Endothelial cell of umbilical vein (primary cell): Measurements from ENCODE around the gene DYNLT3. TPM values are rescaled to one million over a fixed set of nuclear protein-coding genes. Genes with fewer than 3 reads are reported as not detected.

Source experiments
- BruUV-seq: library from RNA; stranded (reverse); fragments of 400-500 nt; replicated peaks from 2 replicates; lab custom pipeline; 2021; lab: Mats Ljungman, UMichigan
- CTCF ChIA-PET: fragments of 300-600, 350-600 bp; sonication (Branson Sonifier 250); formaldehyde crosslinking; loops from one replicate; lab custom pipeline; 2021; ENCODE audit warnings: antibody characterized with exemption, inconsistent platforms; lab: Charles Lee
- POLR2A ChIA-PET: fragments of 300-600, 350-600 bp; sonication (Branson Sonifier 250); formaldehyde crosslinking; loops from one replicate; lab custom pipeline; 2021; ENCODE audit warnings: antibody characterized with exemption, inconsistent platforms; lab: Charles Lee
- DNase-seq: peaks from one replicate; pipeline ENCODE4 v3.0.0-alpha.2; 2011; ENCODE audit warnings: low read depth, low spot score
- FAIRE-seq: peaks from 2 replicates; lab custom pipeline; 2011; peaks lifted over from hg19 to GRCh38; lab: Jason Lieb, UNC
- H2AFZ ChIP-seq: 2 replicates; pipeline ENCODE4 v1.6.0; 2012; ENCODE audit warnings: low read depth, low read length, control low read depth, inconsistent platforms
- H3K27ac ChIP-seq: 2 replicates; pipeline ENCODE4 v1.5.1; 2011; ENCODE audit warnings: low read depth, mild to moderate bottlenecking, control low read depth, low read length, moderate library complexity; ENCODE audit not compliant: insufficient read depth
- H3K27me3 ChIP-seq, 2 experiments: 2 replicates each; pipeline versions ENCODE4 v1.6.0 to v1.6.1; 2011; ENCODE audit warnings: low read length in 2 of 2, mixed read lengths in 1 of 2; ENCODE audit not compliant: control insufficient read depth in 2 of 2, insufficient read depth in 2 of 2
- H3K36me3 ChIP-seq, 2 experiments: 2 replicates in 1 of 2; 3 replicates in 1 of 2; pipeline ENCODE4 v1.5.1; 2011; ENCODE audit warnings: low read length in 2 of 2, mild to moderate bottlenecking in 1 of 2, moderate library complexity in 1 of 2; ENCODE audit not compliant: control insufficient read depth in 2 of 2, insufficient read depth in 2 of 2; ENCODE audit errors: extremely low read depth in 1 of 2
- H3K4me1 ChIP-seq: 3 replicates; pipeline ENCODE4 v1.5.1; 2011; ENCODE audit warnings: mild to moderate bottlenecking, low read length; ENCODE audit not compliant: control insufficient read depth, insufficient read depth; ENCODE audit errors: extremely low read depth
- H3K4me2 ChIP-seq: 2 replicates; pipeline ENCODE4 v1.6.1; 2011; ENCODE audit warnings: low read length, control low read depth, mixed read lengths; ENCODE audit not compliant: insufficient read depth
- H3K4me3 ChIP-seq, 3 experiments: fragments of 200-600 bp in 1 of 3; sonication (generic), shearing (Covaris generic) in 1 of 3; replicated peaks in 1 of 3; 2 replicates each; pipeline ENCODE4 v1.5.1; 2011 to 2016; ENCODE audit warnings: control low read depth in 3 of 3, low read length in 3 of 3, mild to moderate bottlenecking in 2 of 3, inconsistent platforms in 1 of 3, low read depth in 1 of 3, moderate library complexity in 1 of 3; ENCODE audit not compliant: insufficient read depth in 1 of 3
- H3K79me2 ChIP-seq: 2 replicates; pipeline ENCODE4 v1.6.0; 2012; ENCODE audit warnings: low read length, inconsistent platforms; ENCODE audit not compliant: control insufficient read depth, insufficient read depth
- H3K9ac ChIP-seq: replicated peaks from 2 replicates; pipeline ENCODE3; 2011; ENCODE audit warnings: low read length, control low read depth; ENCODE audit not compliant: insufficient read depth; ENCODE audit errors: extremely low read depth
- H3K9me1 ChIP-seq: replicated peaks from 3 replicates; pipeline ENCODE4 v1.6.0; 2011; ENCODE audit warnings: mild to moderate bottlenecking, low read length; ENCODE audit not compliant: control insufficient read depth, insufficient read depth; ENCODE audit errors: extremely low read depth
- H3K9me3 ChIP-seq: replicated peaks from 2 replicates; pipeline ENCODE4 v1.5.1; 2012; ENCODE audit warnings: low read length, inconsistent platforms; ENCODE audit not compliant: control insufficient read depth, insufficient read depth
- H4K20me1 ChIP-seq: replicated peaks from 2 replicates; pipeline ENCODE3; 2011; ENCODE audit warnings: mild to moderate bottlenecking, low read length; ENCODE audit not compliant: control insufficient read depth, insufficient read depth; ENCODE audit errors: extremely low read depth
- CTCF ChIP-seq, 2 donors: IDR thresholded peaks; 1 replicate in 1 of 2; 2 replicates in 1 of 2; pipeline ENCODE4 v1.5.1; 2011; ENCODE audit warnings: low read length in 2 of 2, mild to moderate bottlenecking in 2 of 2, moderate library complexity in 2 of 2, control low read depth in 1 of 2, inconsistent platforms in 1 of 2, low read depth in 1 of 2; ENCODE audit not compliant: insufficient read depth in 1 of 2; ENCODE audit errors: extremely low read depth in 1 of 2
- EZH2 ChIP-seq: IDR thresholded peaks from 2 replicates; pipeline ENCODE4 v1.6.1; 2012; ENCODE audit warnings: borderline replicate concordance, low read depth, mild to moderate bottlenecking, moderate library complexity, low read length, inconsistent platforms; ENCODE audit not compliant: severe bottlenecking
- FOS ChIP-seq: IDR thresholded peaks from 2 replicates; pipeline ENCODE4 v1.6.1; 2011; ENCODE audit warnings: mild to moderate bottlenecking, low read length, moderate library complexity, borderline replicate concordance; ENCODE audit not compliant: insufficient read depth
- GATA2 ChIP-seq: IDR thresholded peaks from 2 replicates; pipeline ENCODE4 v1.7.0; 2011; ENCODE audit warnings: low read depth, mild to moderate bottlenecking, moderate library complexity, mixed read lengths, low read length; ENCODE audit not compliant: insufficient read length, insufficient read depth
- JUN ChIP-seq: IDR thresholded peaks from 2 replicates; pipeline ENCODE4 v1.6.1; 2011; ENCODE audit warnings: borderline replicate concordance, low read depth; ENCODE audit not compliant: insufficient read length, insufficient read depth
- MAX ChIP-seq: IDR thresholded peaks from 2 replicates; pipeline ENCODE4 v1.6.1; 2011; ENCODE audit not compliant: insufficient read depth, insufficient read length
- MYC ChIP-seq: IDR thresholded peaks from one replicate; pipeline ENCODE4 v1.6.1; 2011; ENCODE audit warnings: mild to moderate bottlenecking, low read depth, low read length
- POLR2A ChIP-seq: IDR thresholded peaks from 2 replicates; pipeline ENCODE4 v1.6.1; 2012; ENCODE audit warnings: low read depth, mild to moderate bottlenecking, control low read depth, low read length
- POLR2AphosphoS5 ChIP-seq: IDR thresholded peaks from 2 replicates; pipeline ENCODE4 v1.6.1; 2012; ENCODE audit warnings: low read depth, mild to moderate bottlenecking, control low read depth, low read length, moderate library complexity; ENCODE audit not compliant: insufficient read depth
- dilution Hi-C: fragments of 300-500 bp; cut with MboI; formaldehyde crosslinking; loops from one replicate; pipeline ENCODE4 v1.15.0; 2019; ENCODE audit warnings: low sequenced_read_pairs; ENCODE audit not compliant: extremely low pct_ligation_motif_present
- intact Hi-C: fragments of 100-400 bp; cut with micrococcal nuclease; formaldehyde crosslinking; loops from one replicate; pipeline ENCODE4 v1.10.0; 2022
- polyA plus RNA-seq, 4 experiments: library from polyadenylated mRNA; depleted of rRNA in 3 of 4; stranded (reverse) in 3 of 4; unstranded in 1 of 4; fragments of >200 nt; gene quantifications; 2 replicates each; pipeline versions ENCODE4 v1.2.1 to v1.2.3, GENCODE V29; 2011 to 2012; ENCODE audit warnings: missing spikeins in 1 of 4
- total RNA-seq: library from RNA; stranded (reverse); gene quantifications from 2 replicates; pipeline ENCODE4 v1.2.3, GENCODE V29; 2021

Gene DYNLT3
- total and polyA plus RNA-seq, 2 donors (not counting 3 experiments of a cell fraction or from before 2014, with no cell fraction given): 9.3 to 22.8 TPM

GRCh38 chrX:37840931-37841330 lies 6.4 kb downstream of the DYNLT3 start:
- H3K4me3 ChIP-seq: no peak overlapping the region
- no peak overlapping the region for H3K27ac ChIP-seq
- no peak overlapping the region for H3K9ac ChIP-seq
- no peak overlapping the region for H2AFZ ChIP-seq
- ChIA-PET CTCF (no interaction called here), POLR2A (no interaction called here)
- dilution Hi-C loops (no loop called here), intact Hi-C loops (loop anchor here (10.0 kb wide), 1 partner anchor 334 kb away; no protein-coding TSS in a partner anchor)
- TF ChIP-seq EZH2 (no peak), GATA2 (no peak), JUN (no peak), CTCF (IDR thresholded peaks at IDR 0.05; ENCODE audit: extremely low read depth in 1 of 2, insufficient read depth in 1 of 2, low read depth in 1 of 2, low read length in 2 of 2) (no peak), FOS (no peak), POLR2A (no peak), MAX (no peak), POLR2AphosphoS5 (no peak), MYC (no peak)
- no TSS peak for BruUV-seq
- no peaks in the 10 kb centered on the region for H3K79me2 ChIP-seq
- no peaks in the 10 kb centered on the region for H4K20me1 ChIP-seq
- FAIRE-seq (no peak), DNase-seq (no peak)
- H3K4me1 ChIP-seq: no peaks in the 10 kb centered on the region
- H3K36me3 ChIP-seq: no peaks in the 10 kb centered on the region
- H3K4me2 ChIP-seq: no peak overlapping the region
- H3K9me3 ChIP-seq: no peaks in the 10 kb centered on the region
- H3K27me3 ChIP-seq: no peaks in the 10 kb centered on the region
- H3K9me1 ChIP-seq: no peaks in the 10 kb centered on the region
